OCI-LY7 (cell line): ENCODE data around the gene ERC1.

ENCODE experiments used
- EZH2phosphoT487 ChIP-seq: fragments of 200-600 bp; sonication (generic); IDR thresholded peaks from 2 replicates; pipeline ENCODE4 v1.6.1; 2018; ENCODE audit warnings: low read depth, borderline replicate concordance, mild to moderate bottlenecking, mixed run types, antibody characterized with exemption, low read length, moderate library complexity, mixed read lengths
- TF ChIP-seq, protein P1 (sequence below): fragments of 200-600 bp; sonication (generic); conservative IDR thresholded peaks from 2 replicates; pipeline ENCODE4 v1.5.1; 2014; ENCODE audit warnings: mild to moderate bottlenecking, antibody characterized with exemption, low read length, moderate library complexity, mixed read lengths

DNA sequence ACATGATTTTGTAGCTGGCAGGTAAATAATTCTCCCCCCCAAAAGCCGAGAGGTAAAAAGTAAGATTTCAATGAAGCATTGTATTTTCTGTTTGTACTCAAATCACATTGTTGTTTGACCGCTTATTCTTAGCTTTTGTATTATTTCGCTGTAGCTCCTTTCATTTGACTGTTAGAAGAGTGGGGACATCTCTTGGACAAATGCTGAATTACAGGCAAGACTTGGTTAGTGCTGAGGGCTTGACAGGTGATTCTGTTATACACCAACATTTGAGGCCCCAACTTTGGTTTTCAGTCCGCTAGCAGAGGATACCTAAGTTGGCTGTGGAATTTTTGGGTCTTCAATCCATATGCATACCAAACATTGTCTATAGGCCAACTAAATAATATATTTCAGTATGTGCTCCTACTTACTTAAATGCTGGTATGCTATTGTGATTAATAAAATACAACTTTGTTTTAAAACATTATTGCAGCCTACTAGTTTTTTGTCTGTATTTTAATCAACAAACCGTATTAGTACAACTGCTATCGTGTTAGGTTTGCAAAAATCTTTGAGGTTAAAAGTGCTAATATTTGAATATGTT, 102.2 kb downstream of the ERC1 start:
- TF ChIP-seq, protein P1, sequence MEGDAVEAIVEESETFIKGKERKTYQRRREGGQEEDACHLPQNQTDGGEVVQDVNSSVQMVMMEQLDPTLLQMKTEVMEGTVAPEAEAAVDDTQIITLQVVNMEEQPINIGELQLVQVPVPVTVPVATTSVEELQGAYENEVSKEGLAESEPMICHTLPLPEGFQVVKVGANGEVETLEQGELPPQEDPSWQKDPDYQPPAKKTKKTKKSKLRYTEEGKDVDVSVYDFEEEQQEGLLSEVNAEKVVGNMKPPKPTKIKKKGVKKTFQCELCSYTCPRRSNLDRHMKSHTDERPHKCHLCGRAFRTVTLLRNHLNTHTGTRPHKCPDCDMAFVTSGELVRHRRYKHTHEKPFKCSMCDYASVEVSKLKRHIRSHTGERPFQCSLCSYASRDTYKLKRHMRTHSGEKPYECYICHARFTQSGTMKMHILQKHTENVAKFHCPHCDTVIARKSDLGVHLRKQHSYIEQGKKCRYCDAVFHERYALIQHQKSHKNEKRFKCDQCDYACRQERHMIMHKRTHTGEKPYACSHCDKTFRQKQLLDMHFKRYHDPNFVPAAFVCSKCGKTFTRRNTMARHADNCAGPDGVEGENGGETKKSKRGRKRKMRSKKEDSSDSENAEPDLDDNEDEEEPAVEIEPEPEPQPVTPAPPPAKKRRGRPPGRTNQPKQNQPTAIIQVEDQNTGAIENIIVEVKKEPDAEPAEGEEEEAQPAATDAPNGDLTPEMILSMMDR = peak; percentile 89
- no peak for TF ChIP-seq EZH2phosphoT487
